ENCODE data around the gene AP5S1. TPM values are rescaled to one million over a fixed set of nuclear protein-coding genes. Genes with fewer than 3 reads are reported as not detected.

Gene AP5S1
- total and polyA plus RNA-seq, 2 experiments from 2014 or later, result 20.5 to 25.0 TPM

- H3F3A ChIP-seq (ENCODE audit: insufficient read depth), result no peaks in the 10 kb centered on the region
- no peak overlapping the region for H2AFZ ChIP-seq
- no peak overlapping the region for H3K4me3 ChIP-seq
- no peak overlapping the region for H3K4me2 ChIP-seq (ENCODE audit: unreplicated experiment)
- H3K4me1 ChIP-seq (ENCODE audit: insufficient read depth), result no peaks in the 10 kb centered on the region
- H3K36me3 ChIP-seq (ENCODE audit: low read depth), result peaks cover 22% of the 10 kb centered on the region; the same call in 1 of the 2 replicates
- no peaks in the 10 kb centered on the region for H3K27me3 ChIP-seq (replicated peaks; ENCODE audit: insufficient read depth)
- DNase-seq, result no peak
- no peaks in the 10 kb centered on the region for H3K79me2 ChIP-seq (ENCODE audit: insufficient read depth)
- no peaks in the 10 kb centered on the region for H3K9me2 ChIP-seq (ENCODE audit: insufficient read depth)
- 84 to 89% methylated on average over 7 of the region's 7 CpGs for WGBS, 2 experiments (ENCODE audit: low coverage in 1 of 2, low lambda C conversion rate in 2 of 2, missing lambda C conversion rate in 2 of 2)
- TF ChIP-seq EZH2phosphoT487 (IDR thresholded peaks at IDR 0.05; ENCODE audit: insufficient read depth, low read depth), result no peak
- no peak for TF ChIP-seq EZH2 (IDR thresholded peaks at IDR 0.05; ENCODE audit: insufficient read depth, poor library complexity, severe bottlenecking)
- H3K9me3 ChIP-seq (ENCODE audit: low read depth), result no peaks in the 10 kb centered on the region
- no peaks in the 10 kb centered on the region for H4K20me1 ChIP-seq (ENCODE audit: insufficient read depth)
- H3K9ac ChIP-seq, result no peak overlapping the region
- in situ Hi-C loops (cut with MboI), result no loop called here
- H3K27ac ChIP-seq, result no peak overlapping the region
Observed at GRCh38 chr20:3863317-3863716, 43.0 kb downstream of the AP5S1 start.

DNA sequence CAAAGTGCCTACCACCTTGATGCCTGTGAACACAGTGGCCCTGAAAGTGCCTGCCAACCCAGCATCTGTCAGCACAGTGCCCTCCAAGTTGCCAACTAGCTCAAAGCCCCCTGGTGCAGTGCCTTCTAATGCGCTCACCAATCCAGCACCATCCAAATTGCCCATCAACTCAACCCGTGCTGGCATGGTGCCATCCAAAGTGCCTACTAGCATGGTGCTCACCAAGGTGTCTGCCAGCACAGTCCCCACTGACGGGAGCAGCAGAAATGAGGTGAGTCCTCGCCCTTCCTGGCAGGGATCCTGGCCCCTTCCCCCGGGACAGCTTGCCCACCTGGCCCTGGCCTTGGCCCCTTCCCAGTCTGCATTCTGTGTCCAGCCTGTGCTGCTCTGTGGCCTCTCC lies 44.2 kb downstream of the AP5S1 start:
- TF ChIP-seq EZH2phosphoT487 (IDR thresholded peaks at IDR 0.05; ENCODE audit: insufficient read depth, low read depth), result no peak
- no peak for TF ChIP-seq EZH2 (IDR thresholded peaks at IDR 0.05; ENCODE audit: insufficient read depth, poor library complexity, severe bottlenecking)
- no peak overlapping the region for H3K9ac ChIP-seq
- no peaks in the 10 kb centered on the region for H3K9me3 ChIP-seq (ENCODE audit: low read depth)
- in situ Hi-C loops (cut with MboI), result no loop called here
- no peaks in the 10 kb centered on the region for H3K79me2 ChIP-seq (ENCODE audit: insufficient read depth)
- no peaks in the 10 kb centered on the region for H3K4me1 ChIP-seq (ENCODE audit: insufficient read depth)
- H3K27ac ChIP-seq, result no peak overlapping the region
- H3K9me2 ChIP-seq (ENCODE audit: insufficient read depth), result no peaks in the 10 kb centered on the region
- no peak overlapping the region for H3K4me3 ChIP-seq
- H3K36me3 ChIP-seq (ENCODE audit: low read depth), result peaks cover 22% of the 10 kb centered on the region; the same call in 1 of the 2 replicates
- no peak overlapping the region for H2AFZ ChIP-seq
- no peak for DNase-seq
- H3K4me2 ChIP-seq (ENCODE audit: unreplicated experiment), result no peak overlapping the region
- no peaks in the 10 kb centered on the region for H3K27me3 ChIP-seq (replicated peaks; ENCODE audit: insufficient read depth)
- 61 to 62% methylated on average over 5 of the region's 5 CpGs for WGBS, 2 experiments (ENCODE audit: low coverage in 1 of 2, low lambda C conversion rate in 2 of 2, missing lambda C conversion rate in 2 of 2)
- H3F3A ChIP-seq (ENCODE audit: insufficient read depth), result no peaks in the 10 kb centered on the region
- H4K20me1 ChIP-seq (ENCODE audit: insufficient read depth), result no peaks in the 10 kb centered on the region

GRCh38 chr20:3865152-3865886 lies 45.0 kb downstream of the AP5S1 start:
- no peaks in the 10 kb centered on the region for H3K9me2 ChIP-seq (ENCODE audit: insufficient read depth)
- no peaks in the 10 kb centered on the region for H3K79me2 ChIP-seq (ENCODE audit: insufficient read depth)
- TF ChIP-seq EZH2phosphoT487 (IDR thresholded peaks at IDR 0.05; ENCODE audit: insufficient read depth, low read depth) (no peak), EZH2 (IDR thresholded peaks at IDR 0.05; ENCODE audit: insufficient read depth, poor library complexity, severe bottlenecking) (no peak)
- H3K27me3 ChIP-seq (replicated peaks; ENCODE audit: insufficient read depth), result no peaks in the 10 kb centered on the region
- no peaks in the 10 kb centered on the region for H4K20me1 ChIP-seq (ENCODE audit: insufficient read depth)
- no peak overlapping the region for H3K27ac ChIP-seq
- H3K36me3 ChIP-seq (ENCODE audit: low read depth), result peaks cover 22% of the 10 kb centered on the region; the same call in 1 of the 2 replicates
- in situ Hi-C loops (cut with MboI), result no loop called here
- H3K4me2 ChIP-seq (ENCODE audit: unreplicated experiment), result no peak overlapping the region
- no peak overlapping the region for H3K4me3 ChIP-seq
- no peaks in the 10 kb centered on the region for H3K4me1 ChIP-seq (ENCODE audit: insufficient read depth)
- no peak for DNase-seq
- H2AFZ ChIP-seq, result no peak overlapping the region
- no peaks in the 10 kb centered on the region for H3K9me3 ChIP-seq (ENCODE audit: low read depth)
- H3K9ac ChIP-seq, result no peak overlapping the region
- 91 to 92% methylated on average over 14 of the region's 14 CpGs for WGBS, 2 experiments (ENCODE audit: low coverage in 1 of 2, low lambda C conversion rate in 2 of 2, missing lambda C conversion rate in 2 of 2)
- no peaks in the 10 kb centered on the region for H3F3A ChIP-seq (ENCODE audit: insufficient read depth)

DNA sequence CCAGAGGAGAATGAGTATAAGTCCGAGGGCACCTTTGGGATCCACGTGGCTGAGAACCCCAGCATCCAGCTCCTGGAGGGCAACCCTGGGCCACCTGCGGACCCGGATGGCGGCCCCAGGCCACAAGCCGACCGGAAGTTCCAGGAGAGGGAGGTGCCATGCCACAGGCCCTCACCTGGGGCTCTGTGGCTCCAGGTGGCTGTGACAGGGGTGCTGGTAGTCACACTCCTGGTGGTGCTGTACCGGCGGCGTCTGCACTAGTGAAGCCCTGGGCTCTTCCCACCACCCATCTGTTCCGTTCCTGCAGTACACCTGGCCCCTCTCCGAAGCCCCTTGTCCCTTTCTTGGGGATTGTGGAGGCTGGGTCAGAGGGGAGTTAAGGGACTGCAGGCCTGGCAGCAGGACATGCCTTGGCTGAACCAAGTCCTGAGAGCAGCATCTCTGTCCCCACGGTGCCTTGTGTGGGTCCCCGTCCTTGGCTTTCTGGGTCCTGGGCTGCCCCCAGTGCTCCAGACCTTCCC lies 45.6 kb downstream of the AP5S1 start:
- H3K36me3 ChIP-seq (ENCODE audit: low read depth), result peaks cover 22% of the 10 kb centered on the region; the same call in 1 of the 2 replicates
- H3K4me2 ChIP-seq (ENCODE audit: unreplicated experiment), result no peak overlapping the region
- H4K20me1 ChIP-seq (ENCODE audit: insufficient read depth), result no peaks in the 10 kb centered on the region
- TF ChIP-seq EZH2 (IDR thresholded peaks at IDR 0.05; ENCODE audit: insufficient read depth, poor library complexity, severe bottlenecking) (no peak), EZH2phosphoT487 (IDR thresholded peaks at IDR 0.05; ENCODE audit: insufficient read depth, low read depth) (no peak)
- no peak overlapping the region for H2AFZ ChIP-seq
- no peaks in the 10 kb centered on the region for H3K4me1 ChIP-seq (ENCODE audit: insufficient read depth)
- no peak overlapping the region for H3K27ac ChIP-seq
- no peaks in the 10 kb centered on the region for H3K9me3 ChIP-seq (ENCODE audit: low read depth)
- no peak overlapping the region for H3K9ac ChIP-seq
- no peaks in the 10 kb centered on the region for H3K9me2 ChIP-seq (ENCODE audit: insufficient read depth)
- H3F3A ChIP-seq (ENCODE audit: insufficient read depth), result no peaks in the 10 kb centered on the region
- in situ Hi-C loops (cut with MboI), result no loop called here
- no peak overlapping the region for H3K4me3 ChIP-seq
- peaks cover under 1% of the 10 kb centered on the region; the same call in 1 of the 2 replicates for H3K79me2 ChIP-seq (ENCODE audit: insufficient read depth)
- WGBS, 2 experiments (ENCODE audit: low coverage in 1 of 2, low lambda C conversion rate in 2 of 2, missing lambda C conversion rate in 2 of 2), result 85 to 90% methylated on average over 14 of the region's 14 CpGs
- DNase-seq, result no peak
- no peaks in the 10 kb centered on the region for H3K27me3 ChIP-seq (replicated peaks; ENCODE audit: insufficient read depth)
